KMS-11 (cell line): ENCODE measurements around the gene KCNT1.

Source experiments
- H2AFZ ChIP-seq: fragments of 200-600 bp; sonication (generic); 2 replicates; pipeline ENCODE4 v1.6.1; 2016; ENCODE audit warnings: antibody characterized with exemption, mixed run types, low read depth
- H3K27ac ChIP-seq: fragments of 200-600 bp; sonication (generic); 2 replicates; pipeline ENCODE4 v1.6.1; 2016; ENCODE audit warnings: mild to moderate bottlenecking, mixed run types
- H3K27me3 ChIP-seq: fragments of 200-600 bp; sonication (generic); 2 replicates; pipeline ENCODE4 v1.6.1; 2017; ENCODE audit warnings: mild to moderate bottlenecking, low read depth, mixed run types, moderate library complexity; ENCODE audit not compliant: insufficient read depth
- H3K36me3 ChIP-seq: fragments of 200-600 bp; sonication (generic); 2 replicates; pipeline ENCODE4 v1.6.1; 2017; ENCODE audit warnings: mild to moderate bottlenecking, mixed run types; ENCODE audit not compliant: insufficient read depth
- H3K4me1 ChIP-seq: fragments of 200-600 bp; sonication (generic); 2 replicates; pipeline ENCODE4 v1.6.1; 2016; ENCODE audit warnings: mild to moderate bottlenecking, low read depth, mixed run types; ENCODE audit not compliant: poor library complexity, severe bottlenecking
- H3K4me2 ChIP-seq: fragments of 200-600 bp; sonication (generic); 2 replicates; pipeline ENCODE4 v1.7.0; 2016; ENCODE audit warnings: mild to moderate bottlenecking, mixed run types
- H3K4me3 ChIP-seq: fragments of 200-600 bp; sonication (generic); IDR thresholded peaks from 2 replicates; pipeline ENCODE4 v1.6.1; 2017; ENCODE audit warnings: low read depth, low read length, mixed read lengths; ENCODE audit not compliant: insufficient read depth
- H3K79me2 ChIP-seq: fragments of 200-600 bp; sonication (generic); 2 replicates; pipeline ENCODE4 v1.6.1; 2016; ENCODE audit warnings: low read depth, mixed run types; ENCODE audit not compliant: insufficient read depth
- H3K9ac ChIP-seq: fragments of 200-600 bp; sonication (generic); 2 replicates; pipeline ENCODE4 v1.6.1; 2016; ENCODE audit warnings: mild to moderate bottlenecking, mixed run types
- H4K20me1 ChIP-seq: fragments of 200-600 bp; sonication (generic); 2 replicates; pipeline ENCODE4 v1.6.1; 2016; ENCODE audit warnings: mild to moderate bottlenecking, mixed run types; ENCODE audit not compliant: insufficient read depth
- CTCF ChIP-seq: fragments of 200-600 bp; sonication (generic); conservative IDR thresholded peaks from 2 replicates; pipeline ENCODE4 v1.6.1; 2017; ENCODE audit warnings: low read depth, mild to moderate bottlenecking, antibody characterized with exemption, low read length, moderate library complexity, mixed read lengths

Gene KCNT1

GRCh38 chr9:135676891-135677290 is 25.1 kb upstream of the KCNT1 start:
- Histone ChIP-seq H3K4me2 (no peak overlapping the region), H3K9ac (no peak overlapping the region), H4K20me1 (no peaks in the 10 kb centered on the region), H3K36me3 (no peaks in the 10 kb centered on the region), H3K4me1 (no peaks in the 10 kb centered on the region), H3K79me2 (no peaks in the 10 kb centered on the region), H3K4me3 (no peak overlapping the region), H3K27me3 (peaks cover 59% of the 10 kb centered on the region), H3K27ac (no peak overlapping the region), H2AFZ (no peak overlapping the region)
- TF ChIP-seq CTCF: no peak

GRCh38 chr9:135677641-135678168 is 24.3 kb upstream of the KCNT1 start:
- no peak overlapping the region for H3K4me2 ChIP-seq
- no peak for TF ChIP-seq CTCF
- H3K27ac ChIP-seq: no peak overlapping the region
- no peak overlapping the region for H2AFZ ChIP-seq
- H3K79me2 ChIP-seq: no peaks in the 10 kb centered on the region
- no peaks in the 10 kb centered on the region for H3K4me1 ChIP-seq
- H3K36me3 ChIP-seq: no peaks in the 10 kb centered on the region
- no peaks in the 10 kb centered on the region for H4K20me1 ChIP-seq
- no peak overlapping the region for H3K9ac ChIP-seq
- peaks cover 61% of the 10 kb centered on the region for H3K27me3 ChIP-seq
- H3K4me3 ChIP-seq: no peak overlapping the region

- H2AFZ ChIP-seq: no peak overlapping the region
- H3K9ac ChIP-seq: no peak overlapping the region
These were observed 23.6 kb upstream of the KCNT1 start for GRCh38 chr9:135678236-135679017.

GRCh38 chr9:135680056-135680455 is 21.9 kb upstream of the KCNT1 start:
- no peak overlapping the region for H2AFZ ChIP-seq
- no peaks in the 10 kb centered on the region for H3K36me3 ChIP-seq
- H3K9ac ChIP-seq: no peak overlapping the region
- no peak overlapping the region for H3K4me3 ChIP-seq
- H3K27ac ChIP-seq: no peak overlapping the region
- no peaks in the 10 kb centered on the region for H3K4me1 ChIP-seq
- H3K4me2 ChIP-seq: no peak overlapping the region
- H3K79me2 ChIP-seq: no peaks in the 10 kb centered on the region
- H4K20me1 ChIP-seq: no peaks in the 10 kb centered on the region
- H3K27me3 ChIP-seq: peaks cover 62% of the 10 kb centered on the region
- no peak for TF ChIP-seq CTCF

More at GRCh38 chr9:135678236-135679017, 23.6 kb upstream of the KCNT1 start:
- Histone ChIP-seq H4K20me1 (no peaks in the 10 kb centered on the region), H3K4me2 (no peak overlapping the region), H3K27ac (no peak overlapping the region), H3K4me3 (no peak overlapping the region), H3K4me1 (no peaks in the 10 kb centered on the region), H3K36me3 (no peaks in the 10 kb centered on the region), H3K27me3 (peaks cover 63% of the 10 kb centered on the region), H3K79me2 (no peaks in the 10 kb centered on the region)
- TF ChIP-seq CTCF: no peak
